NCI-H774 (cell line): ENCODE results near the gene MSH4.
"Not testable (repeated sequence)": the region's sequence is repeated elsewhere in the genome, so short reads cannot be mapped to it uniquely, and the experiment has no call there.

Experiments used
- DNase-seq: peaks from one replicate; lab custom pipeline; 2025; lab: John Stamatoyannopoulos, UW

Gene MSH4

GRCh38 chr1:75796376-75797272 is at the start of gene MSH4:
Gene MSH4, plus strand, starts transcription at chr1:75796882. Its CDS starts 104 bp downstream, at chr1:75796986.
- no peak for DNase-seq

DNA sequence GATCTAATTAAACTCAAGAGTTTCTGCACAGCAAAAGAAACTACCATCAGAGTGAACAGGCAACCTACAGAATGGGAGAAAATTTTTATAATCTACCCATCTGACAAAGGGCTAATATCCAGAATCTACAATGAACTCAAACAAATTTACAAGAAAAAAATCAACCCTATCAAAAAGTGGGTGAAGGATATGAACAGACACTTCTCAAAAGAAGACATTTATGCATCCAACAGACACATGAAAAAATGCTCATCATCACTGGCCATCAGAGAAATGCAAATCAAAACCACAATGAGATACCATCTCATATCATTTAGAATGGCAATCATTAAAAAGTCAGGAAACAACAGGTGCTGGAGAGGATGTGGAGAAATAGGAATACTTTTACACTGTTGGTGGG is 39.5 kb upstream of the MSH4 start:
- not testable (repeated sequence) for DNase-seq

DNA sequence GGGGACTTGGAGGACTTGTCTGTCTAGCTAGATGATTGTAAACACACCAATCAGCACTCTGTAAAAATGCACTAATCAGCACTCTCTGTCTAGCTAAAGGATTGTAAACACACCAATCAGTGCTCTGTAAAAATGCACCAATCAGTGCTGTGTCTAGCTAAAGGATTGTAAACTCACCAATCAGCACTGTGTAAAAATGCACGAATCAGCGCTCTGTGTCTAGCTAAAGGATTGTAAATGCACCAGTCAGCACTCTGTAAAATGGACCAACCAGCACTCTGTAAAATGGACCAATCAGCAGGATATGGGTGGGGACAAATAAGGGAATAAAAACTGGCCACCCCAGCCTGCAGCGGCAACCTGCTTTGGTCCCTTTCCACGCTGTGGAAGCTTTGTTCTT is 38.1 kb upstream of the MSH4 start:
- not testable (repeated sequence) for DNase-seq

DNA sequence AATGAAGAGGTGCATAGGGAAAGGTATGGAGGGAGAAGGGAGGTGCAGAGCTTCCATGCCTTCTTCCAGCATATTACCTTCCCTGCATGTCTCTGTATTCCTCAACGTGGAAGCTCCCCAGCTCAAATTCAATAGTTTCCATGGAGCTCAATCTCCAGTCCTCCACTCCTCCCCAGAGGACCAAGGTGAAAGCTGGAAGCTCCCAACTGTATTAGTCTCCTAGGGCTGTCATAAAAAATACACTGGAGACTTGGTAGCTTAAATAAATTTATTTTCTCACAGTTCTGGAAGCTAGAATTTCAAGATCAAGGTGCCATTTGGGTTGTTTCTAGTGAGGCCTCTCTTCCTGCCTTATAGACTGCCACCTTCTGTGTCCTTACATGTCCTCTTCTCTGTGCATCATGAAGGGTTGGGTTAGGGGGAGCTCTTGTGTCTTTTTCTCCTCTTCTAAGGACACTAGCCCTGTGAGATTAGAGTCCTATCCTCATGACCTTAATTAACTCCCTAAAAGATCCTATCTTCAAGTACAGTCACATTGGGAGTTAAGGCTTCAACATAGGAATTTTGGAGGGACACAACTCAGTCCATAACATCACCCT is 32.5 kb upstream of the MSH4 start:
- no peak for DNase-seq

DNA sequence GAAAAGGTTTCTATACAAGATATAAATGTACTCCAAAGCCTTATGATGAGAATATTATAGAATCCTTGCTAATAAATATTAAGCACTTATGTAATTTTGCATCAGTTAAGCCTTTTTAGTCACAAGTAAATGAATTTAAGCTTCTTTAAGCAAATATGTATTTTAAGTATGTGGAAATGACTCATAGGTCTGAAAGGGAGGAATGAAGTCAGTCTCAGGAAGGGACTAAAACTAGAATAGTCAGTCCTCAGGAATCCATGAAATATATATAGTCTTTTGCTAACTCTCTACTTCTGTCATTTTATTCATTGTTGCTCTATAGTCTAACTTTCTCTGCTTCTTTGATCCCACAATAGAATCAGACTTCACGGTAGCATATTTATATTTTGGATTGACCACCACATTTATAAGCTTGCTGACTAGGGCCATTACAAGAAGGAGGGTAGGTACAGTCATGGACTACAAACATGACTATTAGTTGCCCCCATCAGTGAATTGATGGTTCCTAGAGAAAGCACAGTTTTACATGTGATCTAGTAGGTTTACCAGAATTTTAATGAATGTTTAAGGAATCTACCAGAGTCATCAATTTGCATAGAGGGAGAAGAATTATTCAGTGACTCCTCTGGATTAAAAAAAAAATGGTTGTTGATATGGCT is 30.9 kb upstream of the MSH4 start:
- no peak for DNase-seq

GRCh38 chr1:75768016-75768415 is 28.7 kb upstream of the MSH4 start:
- no peak for DNase-seq

GRCh38 chr1:75770761-75771160 is 25.9 kb upstream of the MSH4 start:
- no peak for DNase-seq

DNA sequence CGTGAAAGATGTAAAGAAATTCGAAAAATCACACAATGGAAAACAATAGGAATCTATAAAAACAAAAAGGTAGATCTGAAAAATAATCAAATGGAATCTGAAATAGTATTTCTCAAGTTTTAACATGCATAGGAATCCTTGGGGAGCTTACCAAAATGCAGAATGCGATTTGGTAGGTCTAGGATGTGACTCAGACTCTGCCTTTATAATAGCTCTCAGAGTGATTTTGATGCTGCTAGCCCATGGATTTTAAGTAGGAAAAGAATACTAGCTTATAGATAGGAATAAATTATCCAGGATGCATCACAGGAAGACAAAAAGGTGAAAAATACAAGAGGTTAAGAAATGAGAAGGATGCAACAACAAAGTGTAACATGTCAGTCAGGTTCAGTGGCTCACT is 24.7 kb upstream of the MSH4 start:
- no peak for DNase-seq

DNA sequence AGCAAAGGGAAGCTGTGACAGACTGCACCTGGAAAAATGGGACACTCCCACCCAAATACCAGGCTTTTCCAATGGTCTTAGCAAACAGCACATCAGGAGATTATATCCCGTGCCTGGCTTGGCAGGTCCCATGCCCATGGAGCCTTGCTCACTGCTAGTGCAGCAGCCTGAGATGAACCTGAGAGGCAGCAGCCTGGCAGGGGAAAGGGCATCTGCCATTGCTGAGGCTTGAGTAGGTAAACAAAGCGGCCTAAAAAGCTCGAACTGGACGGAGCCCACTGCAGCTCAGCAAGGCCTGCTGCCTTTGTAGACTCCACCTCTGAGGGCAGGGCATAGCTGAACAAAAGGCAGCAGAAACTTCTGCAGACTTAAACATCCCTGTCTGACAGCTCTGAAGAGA is 18.9 kb upstream of the MSH4 start:
- not testable (repeated sequence) for DNase-seq

GRCh38 chr1:75778694-75779093 is 18.0 kb upstream of the MSH4 start:
- not testable (repeated sequence) for DNase-seq

DNA sequence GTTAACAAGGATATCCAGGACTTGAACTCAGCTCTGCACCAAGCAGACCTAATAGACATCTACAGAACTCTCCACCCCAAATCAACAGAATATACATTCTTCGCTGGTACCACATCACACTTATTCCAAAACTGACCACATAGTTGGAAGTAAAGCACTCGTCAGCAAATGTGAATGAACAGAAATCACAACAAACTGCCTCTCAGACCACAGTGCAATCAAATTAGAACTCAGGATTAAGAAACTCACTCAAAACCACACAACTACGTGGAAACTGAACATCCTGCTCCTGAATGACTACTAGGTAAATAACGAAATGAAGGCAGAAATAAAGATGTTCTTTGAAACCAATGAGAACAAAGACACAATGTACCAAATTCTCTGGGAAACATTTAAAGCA is 16.5 kb upstream of the MSH4 start:
- not testable (repeated sequence) for DNase-seq

GRCh38 chr1:75783920-75784319 is 12.8 kb upstream of the MSH4 start:
- not testable (repeated sequence) for DNase-seq

GRCh38 chr1:75785320-75785982 is 11.2 kb upstream of the MSH4 start:
- DNase-seq = no peak

- DNase-seq = peak; percentile 95
Measured at GRCh38 chr1:75785983-75786853, 10.5 kb upstream of the MSH4 start, which contains the start of gene RABGGTB. Gene RABGGTB, plus strand, starts transcription at chr1:75786256. Its CDS starts 16 bp downstream, at chr1:75786272.

- no peak for DNase-seq
Measured at GRCh38 chr1:75786901-75787493, 9.7 kb upstream of the MSH4 start.

- DNase-seq = no peak
Measured at GRCh38 chr1:75787524-75787923, 9.2 kb upstream of the MSH4 start.

DNA sequence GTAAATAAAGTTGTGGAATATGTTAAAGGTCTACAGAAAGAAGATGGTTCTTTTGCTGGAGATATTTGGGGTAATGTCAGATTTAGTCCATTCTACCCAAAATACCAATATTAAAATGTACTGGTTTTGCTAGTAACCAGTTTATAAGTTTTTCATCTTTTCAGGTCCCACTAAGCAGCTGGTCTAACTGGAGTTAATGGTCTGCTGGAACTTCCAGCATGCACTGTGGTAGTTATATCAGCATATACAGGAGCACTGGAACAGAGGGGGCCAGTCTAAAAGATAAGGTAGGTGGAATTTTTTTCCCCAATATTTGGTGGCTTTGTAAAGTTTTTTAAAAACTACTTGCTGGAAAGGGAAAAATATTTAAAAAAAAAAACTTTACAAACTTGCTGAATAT is 6.7 kb upstream of the MSH4 start:
- DNase-seq = no peak

GRCh38 chr1:75791022-75791421 is 5.7 kb upstream of the MSH4 start:
- peak; percentile 19 for DNase-seq

DNA sequence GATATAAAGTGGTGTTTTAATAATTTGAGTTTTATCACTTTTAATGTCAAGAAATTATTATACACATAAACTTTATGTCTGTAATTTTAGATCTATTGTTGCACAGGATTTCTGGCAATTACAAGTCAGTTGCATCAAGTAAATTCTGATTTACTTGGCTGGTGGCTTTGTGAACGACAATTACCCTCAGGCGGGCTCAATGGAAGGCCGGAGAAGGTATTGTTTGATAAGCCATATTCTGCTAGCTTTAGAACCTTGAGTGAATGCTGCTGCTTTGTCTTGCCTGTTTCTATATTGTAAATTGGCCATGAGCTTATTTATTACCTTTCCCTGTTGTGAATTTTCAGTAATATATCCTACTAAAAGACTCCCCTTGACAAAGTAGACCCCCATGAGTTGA is 4.6 kb upstream of the MSH4 start:
- DNase-seq = no peak

DNA sequence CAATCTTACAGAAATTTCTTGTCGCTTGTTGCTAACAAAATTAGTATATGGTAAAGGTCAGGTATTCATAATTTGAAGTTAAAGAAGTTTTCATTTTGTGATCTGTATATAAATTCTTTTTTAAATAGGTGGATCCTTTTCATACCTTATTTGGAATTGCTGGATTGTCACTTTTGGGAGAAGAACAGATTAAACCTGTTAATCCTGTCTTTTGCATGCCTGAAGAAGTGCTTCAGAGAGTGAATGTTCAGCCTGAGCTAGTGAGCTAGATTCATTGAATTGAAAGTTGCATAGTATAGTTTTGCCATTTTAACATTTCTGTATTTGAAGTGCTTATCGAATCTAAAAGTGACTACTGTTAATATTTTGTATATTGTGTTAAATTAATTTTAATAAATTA is 2.3 kb upstream of the MSH4 start:
- DNase-seq = no peak

DNA sequence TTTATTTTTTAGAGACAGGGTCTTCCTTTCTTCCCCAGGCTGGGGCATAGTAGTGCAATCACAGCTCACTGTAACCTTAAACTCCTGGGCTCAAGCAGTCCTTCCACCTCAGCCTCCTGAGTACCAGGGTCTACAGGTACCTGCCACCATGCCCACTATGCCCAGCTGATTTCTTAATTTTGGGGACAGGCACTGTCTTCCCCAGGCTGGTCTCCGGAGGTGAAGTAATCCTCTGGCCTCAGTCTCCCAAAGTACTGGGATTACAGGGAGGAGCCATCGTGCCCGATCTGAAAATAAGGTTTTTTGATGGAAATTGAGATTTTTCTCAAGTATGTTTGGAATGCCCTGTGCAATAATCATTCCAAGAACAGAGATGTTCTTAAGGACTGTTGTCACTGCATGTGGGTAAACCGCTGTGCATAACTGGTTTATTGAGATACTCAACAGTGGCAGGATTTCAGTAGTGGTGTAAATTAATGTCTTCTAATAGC is 934 bp upstream of the MSH4 start:
- no peak for DNase-seq
